GM21786 (cell line): ENCODE results near the gene IRF2BPL.

ENCODE experiments used
- ATAC-seq: cut with Tn5 transposase; IDR thresholded peaks from one replicate; pipeline ENCODE4 v1.9.1; 2021; ENCODE audit not compliant: unreplicated experiment

Gene IRF2BPL

GRCh38 chr14:76993752-76994151 lies 34.8 kb downstream of the IRF2BPL start:
- no peak for ATAC-seq

DNA sequence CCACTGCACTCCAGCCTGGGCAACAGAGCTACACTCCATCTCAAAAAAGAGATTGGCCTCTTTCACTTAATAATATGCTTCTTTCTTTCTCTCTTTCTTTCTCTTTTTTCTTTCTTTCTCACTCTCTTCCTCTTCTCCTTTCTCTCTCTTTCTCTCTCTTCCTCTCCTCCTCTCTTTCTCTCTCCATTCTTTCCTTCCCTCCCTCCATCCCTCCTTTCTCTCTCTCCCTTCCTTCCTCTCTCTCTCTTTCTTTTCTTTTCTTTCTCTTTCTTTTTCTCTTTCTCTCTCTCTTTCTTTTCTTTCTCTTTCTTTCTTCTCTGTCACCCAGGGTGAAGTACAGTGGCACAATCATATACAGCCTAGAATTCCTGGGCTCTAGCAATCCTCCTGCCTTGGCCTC lies 38.4 kb downstream of the IRF2BPL start:
- no peak for ATAC-seq

DNA sequence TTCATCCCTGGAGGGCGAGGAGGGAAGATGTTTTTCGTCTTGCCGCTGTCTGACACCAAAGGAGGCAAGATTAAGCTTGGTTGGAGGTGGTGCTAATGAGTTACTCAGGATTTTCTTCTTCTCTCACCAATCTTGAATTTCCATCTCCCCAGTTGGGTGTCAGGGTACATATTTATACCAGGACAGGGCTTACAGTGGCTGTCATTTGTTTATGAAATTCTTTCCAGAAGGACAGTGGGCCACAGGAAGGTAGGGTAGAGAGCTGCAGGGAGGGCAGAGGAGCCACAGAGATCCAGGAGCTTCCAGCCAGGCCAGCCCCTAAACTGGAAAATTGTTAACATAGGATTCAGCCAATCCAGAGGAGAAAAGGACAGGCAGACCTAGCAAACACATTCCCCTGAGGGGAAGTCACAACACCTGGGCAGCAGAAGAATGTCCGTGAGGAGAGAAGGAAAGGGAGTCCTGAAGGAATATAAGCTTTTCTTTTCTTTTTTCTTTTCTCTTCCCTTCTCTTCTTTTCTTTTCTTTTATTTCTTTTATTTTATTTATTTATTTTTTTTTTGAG lies 40.5 kb downstream of the IRF2BPL start:
- no peak for ATAC-seq

- ATAC-seq: no peak
Measured at GRCh38 chr14:76986231-76986565, 42.3 kb downstream of the IRF2BPL start.

DNA sequence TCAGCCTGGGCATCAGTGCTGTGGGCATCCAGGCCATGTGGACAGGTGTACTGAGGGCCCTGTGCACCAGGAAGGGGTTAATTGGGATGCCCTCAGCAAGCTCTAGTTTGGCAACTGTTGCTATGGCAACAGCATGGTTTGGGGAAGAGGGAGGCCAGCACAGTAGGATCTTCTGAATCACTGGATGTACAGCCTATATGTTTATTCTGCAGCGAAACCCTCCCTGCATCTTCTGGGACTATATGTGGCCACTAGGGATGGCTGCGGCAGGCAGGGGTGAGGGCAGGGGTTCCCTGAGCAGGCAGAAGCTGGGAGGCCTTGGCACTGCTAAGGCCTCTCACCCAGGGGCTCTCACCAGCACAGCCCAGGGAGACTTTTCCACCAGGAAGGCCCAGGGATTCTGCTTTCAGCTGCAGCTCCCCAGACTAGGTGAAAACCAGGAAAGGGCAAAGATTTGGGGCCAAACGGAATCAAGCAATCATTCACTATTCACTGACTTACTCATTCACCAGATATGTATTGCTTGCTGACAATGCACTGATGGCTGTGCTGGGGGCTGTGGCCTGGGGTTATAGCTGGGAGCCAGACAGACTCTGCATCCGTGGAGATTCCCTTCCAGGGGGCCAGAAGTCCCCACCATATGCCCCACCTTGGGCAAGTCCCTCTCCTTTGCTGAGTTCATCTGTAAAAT lies 42.8 kb downstream of the IRF2BPL start:
- no peak for ATAC-seq

GRCh38 chr14:76984787-76985375 lies 43.6 kb downstream of the IRF2BPL start:
- no peak for ATAC-seq

DNA sequence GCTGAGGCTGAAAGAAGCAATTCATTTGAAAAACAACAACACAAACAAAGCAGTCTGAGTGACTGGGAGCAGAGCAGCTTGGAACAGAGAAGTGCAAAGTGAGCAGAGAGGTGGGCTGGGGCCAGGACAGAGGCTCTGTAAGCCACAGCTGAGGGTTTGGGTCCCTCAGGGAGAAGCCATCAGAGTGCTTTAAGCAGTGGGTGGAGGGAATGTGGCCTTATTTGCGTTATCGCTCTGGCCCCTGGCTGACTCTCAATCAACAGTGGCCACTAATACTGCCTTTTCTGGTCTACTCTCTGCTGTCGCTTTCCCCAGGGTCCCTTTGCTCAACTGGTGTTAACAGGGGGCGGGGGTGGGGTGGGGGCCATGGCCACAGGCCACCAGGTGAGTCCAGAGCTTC lies 44.2 kb downstream of the IRF2BPL start:
- no peak for ATAC-seq

DNA sequence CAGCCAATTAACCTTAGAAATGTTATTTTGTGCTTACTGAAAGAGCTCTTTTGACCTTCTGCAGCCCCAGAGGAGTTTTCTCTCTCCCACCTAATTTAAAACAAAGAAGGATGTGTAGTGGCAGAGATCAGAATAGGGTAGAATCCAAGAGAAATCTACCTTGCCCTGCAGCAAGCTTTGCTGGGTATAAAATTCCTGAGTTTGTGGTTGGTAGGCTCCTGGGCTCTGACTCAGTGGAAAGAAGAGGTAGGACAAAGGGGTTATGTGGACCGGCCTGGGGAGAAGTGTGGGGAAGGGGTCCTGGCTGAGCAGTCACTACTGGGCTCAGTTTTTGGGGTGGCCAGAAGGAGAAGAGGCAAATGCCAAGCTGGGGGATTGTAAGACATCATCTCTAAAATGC lies 46.8 kb downstream of the IRF2BPL start:
- ATAC-seq: no peak

DNA sequence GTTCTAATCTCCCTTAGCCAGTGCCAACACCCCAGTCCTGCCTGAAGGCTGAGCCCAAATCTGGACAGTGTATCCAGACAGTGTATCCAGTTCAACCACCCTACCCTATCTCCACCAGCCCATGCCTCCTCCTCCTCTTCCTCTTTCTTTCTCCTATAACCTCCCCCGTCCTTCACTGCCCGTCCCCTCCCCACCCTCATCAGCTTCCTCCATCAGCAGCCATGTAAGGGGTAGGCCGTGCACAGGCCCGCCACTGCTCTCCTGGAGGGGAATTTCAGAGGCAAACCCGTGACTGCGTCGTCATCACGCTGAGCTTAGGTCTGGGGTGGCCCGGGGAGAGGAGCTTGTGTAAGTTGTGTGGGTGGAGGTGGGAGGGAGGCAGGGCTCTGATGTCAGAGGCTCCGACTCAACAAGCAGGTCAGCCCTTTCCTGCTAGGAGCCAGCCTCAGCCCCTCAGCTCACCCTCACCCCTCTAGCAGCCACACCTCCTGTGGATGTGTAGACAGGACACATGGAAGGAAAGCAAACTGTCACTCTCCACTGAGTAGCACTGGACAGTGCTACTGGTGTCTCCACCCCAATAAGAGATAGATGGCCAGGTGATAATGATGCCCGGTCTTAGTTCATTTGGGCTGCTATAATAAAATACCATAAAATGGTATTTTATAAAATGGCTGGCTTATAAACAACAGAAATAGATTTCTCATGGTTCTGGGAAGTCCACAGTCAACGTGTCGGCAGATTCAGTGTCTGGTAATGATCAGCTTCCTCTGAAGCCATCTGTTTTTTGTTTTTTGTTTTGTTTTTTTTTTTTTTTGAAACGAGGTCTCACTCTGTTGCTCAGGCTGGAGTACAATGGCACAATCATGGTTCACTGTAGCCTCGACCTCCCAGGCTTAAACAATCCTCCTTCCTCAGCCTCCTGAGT lies 50.5 kb downstream of the IRF2BPL start:
- peak; percentile 95 for ATAC-seq

DNA sequence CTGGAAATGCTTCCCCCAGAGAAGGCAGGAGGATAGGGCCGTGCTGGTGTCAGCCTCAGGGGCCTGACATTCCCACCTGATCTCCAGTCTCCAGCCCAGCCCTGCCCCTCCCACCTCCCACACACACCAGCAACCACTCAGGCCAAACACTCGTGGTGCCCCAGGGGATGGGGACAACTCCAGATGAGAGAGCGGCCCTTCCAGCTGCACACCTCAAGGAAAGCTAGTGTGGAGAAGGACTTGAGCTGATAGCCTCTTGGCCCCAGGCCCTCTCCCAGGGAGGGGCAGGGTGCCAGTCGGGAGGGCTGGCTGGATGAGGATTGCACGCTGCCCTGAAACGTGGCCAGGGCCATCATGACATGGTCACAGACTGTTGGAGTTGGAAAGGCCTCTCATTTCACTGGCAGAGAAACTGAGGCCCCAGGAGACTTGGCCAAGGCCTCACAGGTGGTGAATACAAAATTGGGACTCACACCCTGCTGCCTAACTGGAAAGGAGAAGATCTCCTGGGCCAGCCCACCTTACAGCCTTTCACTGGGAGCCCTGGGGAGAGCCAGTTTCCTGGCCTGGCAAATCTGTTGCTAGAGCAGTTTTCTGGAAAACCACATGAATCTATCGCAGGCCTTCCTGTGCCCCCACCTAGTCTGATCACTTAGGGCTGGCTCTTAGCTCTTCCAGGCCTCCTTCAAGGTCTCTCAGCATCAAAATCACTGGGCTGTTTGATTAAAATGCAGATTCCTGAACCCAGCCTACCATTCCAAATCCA lies 52.1 kb downstream of the IRF2BPL start:
- ATAC-seq: no peak

DNA sequence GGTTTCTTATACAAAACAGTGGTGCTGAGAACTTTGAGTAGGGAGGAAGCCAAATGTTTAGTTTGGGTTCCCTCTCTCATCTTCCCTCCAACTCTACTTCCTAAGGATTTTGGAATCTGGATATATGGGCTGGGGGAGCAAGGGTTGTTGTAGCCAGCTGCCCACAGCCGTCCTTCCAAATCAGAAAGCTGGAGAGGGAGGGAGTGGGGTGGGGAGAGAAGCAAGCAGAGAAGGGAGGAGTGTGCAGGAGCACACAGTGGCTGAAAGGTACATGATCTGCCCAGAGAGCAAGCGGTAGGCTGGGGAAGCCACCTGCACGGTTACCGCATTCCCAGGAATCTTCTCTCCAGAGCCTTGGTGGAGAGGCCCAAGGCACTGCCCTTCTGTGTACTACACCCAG lies 52.7 kb downstream of the IRF2BPL start:
- no peak for ATAC-seq

- ATAC-seq: no peak
Measured at GRCh38 chr14:76975051-76975450, 53.5 kb downstream of the IRF2BPL start.
